Mesothelial cell of epicardium (in vitro differentiated cells): Measurements from ENCODE around the gene CD47. TPM values are rescaled to one million over a fixed set of nuclear protein-coding genes. Genes with fewer than 3 reads are reported as not detected.
A peak's percentile ranks its signal among the peaks of the same experiment; 100 is the strongest.

Experiments used
- DNase-seq, 2 experiments: peaks; one replicate each; pipeline ENCODE4 v3.0.0; 2021; ENCODE audit warnings: low spot score in 2 of 2; ENCODE audit not compliant: unreplicated experiment in 2 of 2
- H3K27ac Mint-ChIP-seq: 2 replicates; pipeline ENCODE4 v1.8.0; 2021; ENCODE audit warnings: mixed read lengths
- H3K27me3 Mint-ChIP-seq: 2 replicates; pipeline ENCODE4 v1.8.0; 2021; ENCODE audit warnings: low read depth, mixed read lengths
- H3K36me3 Mint-ChIP-seq: 2 replicates; pipeline ENCODE4 v1.8.0; 2021; ENCODE audit warnings: mixed read lengths
- H3K4me1 Mint-ChIP-seq: 2 replicates; pipeline ENCODE4 v1.8.0; 2021; ENCODE audit warnings: mixed read lengths
- H3K4me3 Mint-ChIP-seq: 2 replicates; pipeline ENCODE4 v1.8.0; 2021; ENCODE audit warnings: mild to moderate bottlenecking, moderate library complexity, mixed read lengths
- H3K9me3 Mint-ChIP-seq: 2 replicates; pipeline ENCODE4 v1.8.0; 2021; ENCODE audit warnings: mixed read lengths
- total RNA-seq: library from RNA; stranded (reverse); gene quantifications from 3 replicates; pipeline ENCODE4 v1.2.1, GENCODE V29; 2021
- TF ChIP-seq, protein P1 (sequence below): fragments of 200-600 bp; sonication (generic); IDR thresholded peaks from one replicate; pipeline ENCODE4 v1.5.0; 2021; ENCODE audit warnings: antibody characterized with exemption; ENCODE audit not compliant: unreplicated experiment

The CD47 gene
- total RNA-seq, 1 donor from 2014 or later, result 174 TPM

DNA sequence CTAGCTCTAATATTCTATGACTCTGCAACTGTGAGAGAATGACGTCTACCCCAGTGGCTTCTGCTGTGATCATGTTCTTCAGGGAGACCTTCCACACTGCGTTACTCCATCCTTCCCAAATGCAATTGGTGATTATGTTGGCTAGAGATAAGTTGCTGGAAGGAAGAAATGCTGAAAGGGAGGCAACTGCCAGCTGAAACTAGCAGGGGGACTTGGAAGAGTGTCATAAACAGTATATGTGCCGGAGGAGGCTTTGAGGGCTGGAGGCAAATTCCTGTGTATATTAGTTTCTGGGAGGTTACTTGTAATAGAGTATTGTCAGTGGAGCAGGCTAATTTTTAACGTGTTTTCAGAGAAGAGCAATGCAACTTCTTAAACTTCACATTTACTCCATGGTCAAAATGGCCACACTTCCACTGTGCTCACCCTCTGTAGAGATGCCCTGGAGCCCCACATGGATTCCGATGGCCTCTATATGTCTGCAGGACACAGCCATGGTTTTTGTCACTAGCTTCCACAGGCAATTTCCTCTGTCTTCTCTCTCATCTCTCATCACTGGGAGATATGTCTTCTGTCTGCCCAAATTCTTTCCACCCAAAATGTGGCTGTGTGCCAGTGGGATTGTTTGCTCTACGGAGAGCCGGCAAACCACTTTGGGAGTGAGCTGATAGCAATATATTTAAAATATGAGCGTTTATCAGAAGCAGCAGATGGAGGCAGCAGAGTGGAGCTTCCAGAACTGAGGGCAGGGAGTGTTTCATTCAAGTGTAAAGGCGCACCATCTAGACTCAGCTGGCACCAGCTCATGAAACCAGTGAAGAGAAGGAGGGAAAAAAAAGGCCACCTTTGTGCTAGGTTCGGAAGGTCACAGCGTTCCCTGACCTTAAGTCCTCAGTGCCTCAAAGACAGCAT lies 13.3 kb upstream of the CD47 start:
- Mint-ChIP-seq H3K36me3 (no peaks in the 10 kb centered on the region), H3K9me3 (no peaks in the 10 kb centered on the region), H3K27ac (peak overlapping the region; percentile 63), H3K4me3 (no peak overlapping the region), H3K4me1 (peaks cover 46% of the 10 kb centered on the region), H3K27me3 (no peaks in the 10 kb centered on the region)
- DNase-seq, result peak; percentile 40 to 64
- TF ChIP-seq, protein P1, sequence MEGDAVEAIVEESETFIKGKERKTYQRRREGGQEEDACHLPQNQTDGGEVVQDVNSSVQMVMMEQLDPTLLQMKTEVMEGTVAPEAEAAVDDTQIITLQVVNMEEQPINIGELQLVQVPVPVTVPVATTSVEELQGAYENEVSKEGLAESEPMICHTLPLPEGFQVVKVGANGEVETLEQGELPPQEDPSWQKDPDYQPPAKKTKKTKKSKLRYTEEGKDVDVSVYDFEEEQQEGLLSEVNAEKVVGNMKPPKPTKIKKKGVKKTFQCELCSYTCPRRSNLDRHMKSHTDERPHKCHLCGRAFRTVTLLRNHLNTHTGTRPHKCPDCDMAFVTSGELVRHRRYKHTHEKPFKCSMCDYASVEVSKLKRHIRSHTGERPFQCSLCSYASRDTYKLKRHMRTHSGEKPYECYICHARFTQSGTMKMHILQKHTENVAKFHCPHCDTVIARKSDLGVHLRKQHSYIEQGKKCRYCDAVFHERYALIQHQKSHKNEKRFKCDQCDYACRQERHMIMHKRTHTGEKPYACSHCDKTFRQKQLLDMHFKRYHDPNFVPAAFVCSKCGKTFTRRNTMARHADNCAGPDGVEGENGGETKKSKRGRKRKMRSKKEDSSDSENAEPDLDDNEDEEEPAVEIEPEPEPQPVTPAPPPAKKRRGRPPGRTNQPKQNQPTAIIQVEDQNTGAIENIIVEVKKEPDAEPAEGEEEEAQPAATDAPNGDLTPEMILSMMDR, result no peak

DNA sequence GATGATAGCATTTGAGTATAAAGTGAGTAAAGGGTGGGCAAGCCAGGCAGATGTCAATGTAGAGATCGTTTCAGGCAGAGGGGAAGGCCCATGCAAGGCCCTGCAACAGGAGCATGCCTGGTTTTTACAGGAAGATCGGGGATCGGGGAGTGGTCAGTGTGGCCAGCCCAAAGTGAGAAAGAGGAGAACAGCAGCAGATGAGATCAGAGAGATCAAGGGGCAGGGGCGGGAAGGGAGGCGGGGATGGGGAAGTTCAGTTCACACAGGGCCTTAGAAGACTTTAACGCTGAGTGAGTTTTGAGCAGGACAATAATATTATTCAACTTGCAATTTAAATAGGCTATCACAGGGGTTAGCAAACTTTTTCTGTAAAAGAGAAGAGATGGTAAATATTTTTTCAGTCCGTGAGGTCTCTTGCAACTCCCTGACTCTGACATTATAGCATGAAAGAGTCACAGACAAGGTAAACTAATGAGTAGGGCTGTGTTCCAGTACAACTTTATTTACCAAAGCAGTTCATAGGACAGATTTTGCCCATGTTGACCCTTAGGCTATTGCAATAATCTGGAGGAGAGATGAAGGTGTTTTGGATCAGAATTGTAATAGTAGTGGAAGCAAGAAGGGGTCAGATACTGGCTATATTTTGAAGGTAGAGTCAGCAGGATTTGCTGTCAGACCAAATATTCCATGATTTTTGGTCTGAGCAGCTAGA lies 12.4 kb upstream of the CD47 start:
- H3K4me3 Mint-ChIP-seq, result no peak overlapping the region
- H3K27me3 Mint-ChIP-seq, result no peaks in the 10 kb centered on the region
- H3K36me3 Mint-ChIP-seq, result no peaks in the 10 kb centered on the region
- H3K9me3 Mint-ChIP-seq, result no peaks in the 10 kb centered on the region
- no peak for DNase-seq
- H3K4me1 Mint-ChIP-seq, result peaks cover 47% of the 10 kb centered on the region
- TF ChIP-seq, protein P1, result no peak
- H3K27ac Mint-ChIP-seq, result peak overlapping the region; percentile 59

DNA sequence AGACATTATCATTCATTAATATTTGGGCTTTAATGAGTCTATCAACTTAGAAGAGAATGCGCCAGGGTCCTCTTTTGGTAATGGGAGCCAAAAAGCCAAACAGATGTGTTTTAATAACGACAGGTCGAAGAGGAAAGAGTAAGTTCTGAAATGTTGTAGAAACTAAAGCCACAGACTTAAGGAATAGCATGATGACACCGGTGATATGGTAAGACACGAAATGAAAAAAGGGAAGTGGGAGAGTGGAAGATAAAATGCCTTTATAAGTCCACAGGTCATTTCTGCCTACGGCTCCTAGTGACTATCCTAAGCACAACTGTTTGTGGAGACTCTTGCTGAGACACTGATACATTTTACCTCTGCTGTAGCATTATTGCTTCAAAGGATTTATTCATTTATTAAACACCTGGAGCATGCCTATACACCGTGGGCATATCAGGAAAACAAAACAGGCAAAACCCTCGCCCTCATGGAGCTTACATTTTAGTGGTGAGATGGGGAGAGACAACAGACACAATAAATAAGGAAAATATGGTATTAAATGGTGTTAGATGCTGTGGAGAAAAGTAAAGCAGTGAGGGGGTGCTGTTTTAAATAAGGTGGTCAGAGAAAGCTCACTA lies 11.7 kb upstream of the CD47 start:
- Mint-ChIP-seq H3K27ac (peak overlapping the region; percentile 36), H3K36me3 (no peaks in the 10 kb centered on the region), H3K27me3 (no peaks in the 10 kb centered on the region), H3K4me3 (no peak overlapping the region), H3K4me1 (peaks cover 47% of the 10 kb centered on the region), H3K9me3 (no peaks in the 10 kb centered on the region)
- TF ChIP-seq, protein P1, result no peak
- no peak for DNase-seq

DNA sequence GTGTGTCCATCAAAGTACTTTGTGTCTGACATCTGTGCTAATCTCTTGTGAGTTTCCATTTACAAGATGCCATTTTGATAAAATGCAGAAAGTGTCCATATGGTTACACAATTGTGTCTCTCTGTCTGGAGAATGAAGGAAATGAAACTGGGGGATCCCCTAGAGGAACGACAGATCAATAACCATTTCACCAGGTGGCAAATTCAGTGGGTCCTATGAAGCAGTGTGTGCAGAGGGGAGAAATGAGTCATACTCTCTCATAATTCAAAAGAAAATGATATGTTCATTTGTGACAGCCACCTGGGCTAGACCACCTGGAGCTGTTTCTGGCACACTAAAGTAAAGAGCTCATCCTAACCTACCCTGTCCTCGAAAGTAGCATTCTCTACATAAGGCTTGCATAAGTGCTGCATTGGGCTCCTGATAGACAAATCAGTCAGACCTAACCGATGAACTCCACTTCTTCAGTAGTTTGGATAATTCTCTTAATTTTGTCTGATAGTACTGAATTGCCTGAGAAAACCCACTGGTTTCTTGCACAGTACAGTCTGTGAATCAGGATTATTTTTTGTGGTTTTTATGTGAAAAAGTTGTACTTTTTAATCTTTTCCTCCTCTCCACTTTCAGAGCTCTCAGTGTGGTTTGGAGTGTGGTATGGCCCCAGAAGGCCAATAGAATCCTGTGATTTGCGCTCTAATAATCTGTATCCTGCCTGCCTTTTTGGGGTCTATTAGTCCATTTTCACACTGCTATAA lies 10.3 kb upstream of the CD47 start:
- Mint-ChIP-seq H3K27me3 (no peaks in the 10 kb centered on the region), H3K36me3 (no peaks in the 10 kb centered on the region), H3K9me3 (no peaks in the 10 kb centered on the region), H3K4me1 (peaks cover 49% of the 10 kb centered on the region), H3K4me3 (no peak overlapping the region), H3K27ac (no peak overlapping the region)
- DNase-seq, result no peak
- TF ChIP-seq, protein P1, result no peak
